H1 (cell line): ENCODE results near the gene DMGDH. TPM values are rescaled to one million over a fixed set of nuclear protein-coding genes. Genes with fewer than 3 reads are reported as not detected.

Source experiments
- CTCF ChIA-PET: fragments of 300-600 bp; sonication (Branson Sonifier 250); formaldehyde crosslinking; loops from one replicate; lab custom pipeline; 2021; ENCODE audit not compliant: partially characterized antibody; lab: Charles Lee
- POLR2A ChIA-PET: fragments of 300-600 bp; sonication (Branson Sonifier 250); formaldehyde crosslinking; loops from one replicate; lab custom pipeline; 2021; ENCODE audit warnings: inconsistent platforms; ENCODE audit not compliant: partially characterized antibody; lab: Charles Lee
- DNase-seq, 2 experiments: peaks; one replicate each; pipeline versions ENCODE4 v3.0.0 to v3.0.0-alpha.2; 2010 to 2022; ENCODE audit warnings: low spot score in 2 of 2, low read depth in 1 of 2, mixed read lengths in 1 of 2
- FAIRE-seq: peaks from 2 replicates; lab custom pipeline; 2011; peaks lifted over from hg19 to GRCh38; lab: Jason Lieb, UNC
- H2AFZ ChIP-seq: 2 replicates; pipeline ENCODE4 v1.8.1; 2012; ENCODE audit warnings: low read length, inconsistent platforms
- H2AK5ac ChIP-seq: 2 replicates; pipeline ENCODE4 v1.6.1; 2013; ENCODE audit warnings: low read depth, low read length
- H2BK120ac ChIP-seq: replicated peaks from 2 replicates; pipeline ENCODE3; 2013; ENCODE audit warnings: low read depth, low read length, inconsistent platforms
- H2BK12ac ChIP-seq: 2 replicates; pipeline ENCODE4 v1.6.1; 2013; ENCODE audit warnings: low read depth, low read length
- H2BK15ac ChIP-seq: 2 replicates; pipeline ENCODE4 v1.6.1; 2013; ENCODE audit warnings: low read length
- H2BK20ac ChIP-seq: 2 replicates; pipeline ENCODE4 v1.6.1; 2013; ENCODE audit warnings: low read length
- H2BK5ac ChIP-seq: 2 replicates; pipeline ENCODE4 v1.6.1; 2013; ENCODE audit warnings: low read depth, low read length
- H3K14ac ChIP-seq: 2 replicates; pipeline ENCODE4 v1.6.1; 2013; ENCODE audit warnings: inconsistent platforms; ENCODE audit not compliant: insufficient read length
- H3K18ac ChIP-seq: 2 replicates; pipeline ENCODE4 v1.6.1; 2013; ENCODE audit warnings: low read length; ENCODE audit errors: extremely low read depth
- H3K23ac ChIP-seq: 2 replicates; pipeline ENCODE4 v1.6.1; 2013; ENCODE audit warnings: inconsistent platforms; ENCODE audit not compliant: insufficient read length
- H3K23me2 ChIP-seq: 2 replicates; pipeline ENCODE4 v1.6.1; 2013; ENCODE audit warnings: low read depth, low read length
- H3K27ac ChIP-seq: 2 replicates; pipeline ENCODE4 v1.6.1; 2011; ENCODE audit warnings: low read depth, low read length, inconsistent platforms
- H3K27me3 ChIP-seq, 4 experiments: replicated peaks in 1 of 4; 1 replicate in 1 of 4; 2 replicates in 3 of 4; pipeline versions ENCODE4 v1.6.1 to v1.8.1; 2011 to 2013; ENCODE audit warnings: low read length in 3 of 4, mild to moderate bottlenecking in 3 of 4, inconsistent platforms in 2 of 4, mixed read lengths in 2 of 4, moderate library complexity in 1 of 4; ENCODE audit not compliant: control insufficient read depth in 3 of 4, insufficient read depth in 3 of 4; ENCODE audit errors: extremely low read depth in 1 of 4
- H3K36me3 ChIP-seq, 4 experiments: 2 replicates each; pipeline versions ENCODE4 v1.6.1 to v1.8.1; 2011 to 2013; ENCODE audit warnings: mild to moderate bottlenecking in 4 of 4, low read length in 3 of 4, moderate library complexity in 2 of 4, control low read depth in 1 of 4, inconsistent platforms in 1 of 4; ENCODE audit not compliant: insufficient read depth in 4 of 4, control insufficient read depth in 2 of 4
- H3K4ac ChIP-seq: replicated peaks from 2 replicates; pipeline ENCODE3; 2013; ENCODE audit warnings: low read length, low read depth, mixed read lengths, inconsistent platforms; ENCODE audit not compliant: insufficient read length
- H3K4me1 ChIP-seq, 4 experiments: replicated peaks in 1 of 4; 1 replicate in 1 of 4; 2 replicates in 3 of 4; pipeline versions ENCODE4 v1.6.1 to v1.8.1; 2011 to 2013; ENCODE audit warnings: low read length in 3 of 4, inconsistent platforms in 2 of 4, mixed read lengths in 1 of 4; ENCODE audit not compliant: insufficient read depth in 4 of 4, control insufficient read depth in 3 of 4
- H3K4me2 ChIP-seq, 2 experiments: 2 replicates each; pipeline versions ENCODE4 v1.6.1 to v1.8.1; 2011 to 2013; ENCODE audit warnings: low read depth in 2 of 2, low read length in 2 of 2, control low read depth in 1 of 2, inconsistent platforms in 1 of 2, mild to moderate bottlenecking in 1 of 2; ENCODE audit not compliant: insufficient read depth in 1 of 2
- H3K4me3 ChIP-seq, 4 experiments: fragments of 200-600, 300-600 bp in 1 of 4; sonication (generic), shearing (Covaris generic), sonication (Bioruptor Twin) in 1 of 4; 2 replicates each; pipeline versions ENCODE4 v1.5.1 to v1.8.1; 2011 to 2016; ENCODE audit warnings: low read length in 4 of 4, low read depth in 3 of 4, control low read depth in 2 of 4, inconsistent platforms in 2 of 4, mild to moderate bottlenecking in 2 of 4, mixed read lengths in 1 of 4, moderate library complexity in 1 of 4; ENCODE audit not compliant: insufficient read depth in 2 of 4; ENCODE audit errors: extremely low read depth in 1 of 4
- H3K56ac ChIP-seq: replicated peaks from 2 replicates; pipeline ENCODE3; 2013; ENCODE audit warnings: low read depth, mild to moderate bottlenecking, mixed read lengths, low read length, inconsistent platforms; ENCODE audit not compliant: insufficient read length
- H3K79me1 ChIP-seq: 2 replicates; pipeline ENCODE4 v1.6.1; 2013; ENCODE audit warnings: low read depth, low read length, control low read depth
- H3K79me2 ChIP-seq, 2 experiments: 2 replicates each; pipeline versions ENCODE4 v1.6.1 to v1.8.1; 2012 to 2013; ENCODE audit warnings: low read length in 2 of 2, mild to moderate bottlenecking in 2 of 2, inconsistent platforms in 1 of 2; ENCODE audit not compliant: insufficient read depth in 2 of 2, control insufficient read depth in 1 of 2
- H3K9ac ChIP-seq, 4 experiments: replicated peaks in 1 of 4; 1 replicate in 1 of 4; 2 replicates in 3 of 4; pipeline versions ENCODE4 v1.6.1 to v1.8.1; 2011 to 2013; ENCODE audit warnings: low read depth in 3 of 4, low read length in 3 of 4, control low read depth in 2 of 4, mild to moderate bottlenecking in 2 of 4, moderate library complexity in 2 of 4, inconsistent platforms in 1 of 4; ENCODE audit errors: extremely low read depth in 1 of 4
- H3K9me3 ChIP-seq, 2 experiments: 2 replicates each; pipeline versions ENCODE4 v1.6.1 to v1.8.1; 2012 to 2013; ENCODE audit warnings: mild to moderate bottlenecking in 2 of 2, moderate library complexity in 2 of 2, control low read depth in 1 of 2, inconsistent platforms in 1 of 2, low read depth in 1 of 2, low read length in 1 of 2, mixed read lengths in 1 of 2; ENCODE audit not compliant: insufficient read depth in 2 of 2
- H4K20me1 ChIP-seq, 2 experiments: replicated peaks in 1 of 2; 2 replicates each; pipeline versions ENCODE3 to v1.8.1; 2011 to 2013; ENCODE audit warnings: inconsistent platforms in 2 of 2, low read length in 2 of 2, mild to moderate bottlenecking in 1 of 2; ENCODE audit not compliant: insufficient read depth in 2 of 2, control insufficient read depth in 1 of 2
- H4K5ac ChIP-seq: 2 replicates; pipeline ENCODE4 v1.6.1; 2013; ENCODE audit warnings: low read length, low read depth, mixed read lengths, inconsistent platforms; ENCODE audit not compliant: insufficient read length
- H4K8ac ChIP-seq: 2 replicates; pipeline ENCODE4 v1.8.0; 2013; ENCODE audit warnings: mild to moderate bottlenecking, moderate library complexity, low read length, inconsistent platforms; ENCODE audit not compliant: insufficient read depth; ENCODE audit errors: extremely low read depth
- H4K91ac ChIP-seq: replicated peaks from 2 replicates; pipeline ENCODE3; 2013; ENCODE audit warnings: low read length, mixed read lengths, inconsistent platforms; ENCODE audit not compliant: insufficient read length
- HDAC6 ChIP-seq: IDR thresholded peaks from one replicate; pipeline ENCODE4 v1.7.1; 2012; ENCODE audit warnings: low read depth, mild to moderate bottlenecking, inconsistent platforms, low read length, moderate library complexity
- TEAD4 ChIP-seq: IDR thresholded peaks from 2 replicates; pipeline ENCODE4 v1.6.1; 2012; ENCODE audit warnings: low read depth, low read length, inconsistent platforms, mixed read lengths
- WGBS, 2 experiments: shearing (Covaris generic) in 1 of 2; methylation state at CpG; one replicate each; pipeline versions ENCODE4 v1.1.6 to v1.1.7; 2013 to 2015; ENCODE audit warnings: low lambda C conversion rate in 2 of 2, mixed read lengths in 2 of 2, inconsistent platforms in 1 of 2, low coverage in 1 of 2, missing lambda C conversion rate in 1 of 2; ENCODE audit not compliant: insufficient replicate concordance in 2 of 2, insufficient coverage in 1 of 2, insufficient read length in 1 of 2; ENCODE audit errors: extremely low coverage in 1 of 2, missing lambda C conversion rate in 1 of 2; 5-methylcytosine and 5-hydroxymethylcytosine counted together
- polyA plus RNA-seq, 7 experiments: library from polyadenylated mRNA; depleted of rRNA in 3 of 7; stranded (reverse) in 5 of 7; unstranded in 2 of 7; fragments of >200 nt in 5 of 7; fragments of 200-250 nt in 2 of 7; gene quantifications; 1 replicate in 5 of 7; 2 replicates in 1 of 7; 4 replicates in 1 of 7; pipeline versions ENCODE4 v1.2.1 to v1.2.3, GENCODE V29; 2011 to 2013; ENCODE audit warnings: missing spikeins in 2 of 7, mixed read lengths in 2 of 7
- total RNA-seq: library from RNA; stranded (reverse); fragmentation: NEBNext Ultra II Directional; extraction: Animal tissue kit (Norgen Biotek cat#: 25700); gene quantifications from 2 replicates; pipeline ENCODE4 v1.2.1, GENCODE V29; 2021

The DMGDH gene
- total and polyA plus RNA-seq, 2 of the 8 experiments (the other 6 are each of a cell fraction or from before 2014, with no cell fraction given), result 0.15 TPM; not detected in 1

- Histone ChIP-seq H2BK120ac (no peak overlapping the region), H3K18ac (no peak overlapping the region), H3K4ac (no peak overlapping the region), H4K20me1 (no peaks in the 10 kb centered on the region), H4K91ac (no peak overlapping the region), H3K79me1 (no peaks in the 10 kb centered on the region), H3K27ac (no peak overlapping the region), H3K4me3 (no peak overlapping the region), H2BK5ac (no peak overlapping the region), H3K9ac (no peak overlapping the region), H3K79me2 (no peaks in the 10 kb centered on the region), H3K23me2 (no peaks in the 10 kb centered on the region), H3K4me1 (no peaks in the 10 kb centered on the region), H3K23ac (no peak overlapping the region), H4K8ac (no peak overlapping the region), H4K5ac (no peak overlapping the region), H2AFZ (no peak overlapping the region), H2BK15ac (no peak overlapping the region), H3K56ac (no peak overlapping the region), H3K14ac (no peak overlapping the region), H3K4me2 (no peak overlapping the region), H3K9me3 (no peaks in the 10 kb centered on the region), H2AK5ac (no peak overlapping the region), H3K27me3 (no peaks in the 10 kb centered on the region), H2BK20ac (no peak overlapping the region), H3K36me3 (no peaks in the 10 kb centered on the region), H2BK12ac (no peak overlapping the region)
- no peak for FAIRE-seq
- ChIA-PET POLR2A (no interaction called here), CTCF (interaction anchor here (0.6 to 2.1 kb wide), 7 partner anchors 10 to 96 kb away, joined by 3 to 6 read pairs (median 4); partner anchors contain the start of genes BHMT2 and DMGDH)
- WGBS, 2 experiments, result 86% methylated on average over 4 of the region's 4 CpGs; no CpG with 5 or more reads in 1 of the 2 experiments
- DNase-seq, result no peak
- no peak for TF ChIP-seq HDAC6
- TF ChIP-seq TEAD4, result no peak
Observed at GRCh38 chr5:79059674-79060073, 9.8 kb downstream of the DMGDH start.
